ENCODE measurements around the gene BARX1. TPM values are rescaled to one million over a fixed set of nuclear protein-coding genes. Genes with fewer than 3 reads are reported as not detected.

The BARX1 gene
- total RNA-seq, 5 donors from 2014 or later (not counting 1 experiment from before 2014, with no cell fraction given): not detected

DNA sequence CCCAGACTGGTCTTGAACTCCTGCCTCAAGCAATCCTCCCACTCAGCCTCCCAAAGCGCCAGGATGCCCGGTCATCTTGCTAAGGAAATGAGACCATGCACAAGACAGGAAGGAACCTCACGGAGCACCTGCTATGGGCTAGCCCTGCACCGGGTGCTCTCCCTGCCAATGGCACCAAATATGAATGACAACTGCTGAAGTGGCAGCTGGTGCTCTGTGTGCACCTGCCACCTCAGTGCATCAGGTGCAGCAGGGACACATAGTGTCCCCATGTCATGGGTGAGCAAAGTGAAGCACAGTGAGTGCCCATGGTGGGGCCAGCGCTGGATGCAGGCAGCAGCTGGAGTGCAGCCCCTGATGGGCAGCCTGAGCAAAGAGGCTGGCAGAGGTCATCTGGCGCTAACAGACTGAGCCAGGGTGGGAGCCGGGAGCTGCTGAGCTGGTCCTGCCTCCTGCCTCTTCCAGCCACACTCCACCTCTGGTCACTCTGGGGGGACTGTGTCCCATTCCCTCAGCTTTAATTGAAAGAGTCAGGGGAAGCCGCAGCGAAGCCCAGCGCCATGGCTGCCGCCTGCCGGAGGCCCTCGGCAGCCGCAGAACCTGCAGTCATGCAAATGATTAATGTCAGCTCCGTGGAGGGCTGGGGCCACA is 46.4 kb downstream of the BARX1 start:
- H3K4me1 Mint-ChIP-seq: peaks cover 4 to 14% (median 9%) of the 10 kb centered on the region in 3 donors
- Histone ChIP-seq H3K36me3 (ENCODE audit: control insufficient read depth in 2 of 2, extremely low read depth in 1 of 2, insufficient read depth in 1 of 2, low read length in 1 of 2) (no peaks in the 10 kb centered on the region), H3K27ac (ENCODE audit: low read length) (no peak overlapping the region), H3K27me3 (replicated peaks in 1 of 2; ENCODE audit: control insufficient read depth in 2 of 2, extremely low read depth in 1 of 2, insufficient read depth in 2 of 2, low read length in 1 of 2) (peaks cover 0 to 54% of the 10 kb centered on the region in 2 experiments), H3K4me3 (ENCODE audit: control insufficient read depth in 1 of 2, extremely low read depth in 1 of 2, low read length in 1 of 2) (no peak overlapping the region), H3K9me3 (no peaks in the 10 kb centered on the region), H3K4me1 (ENCODE audit: control insufficient read depth in 1 of 2, extremely low read depth in 1 of 2, insufficient read depth in 2 of 2, low read length in 2 of 2) (peaks cover 0 to 9% of the 10 kb centered on the region in 2 experiments)
- H3K27ac Mint-ChIP-seq: no peak overlapping the region
- no peaks in the 10 kb centered on the region for H3K36me3 Mint-ChIP-seq
- WGBS (ENCODE audit: insufficient coverage): 27% methylated on average over 14 of the region's 15 CpGs
- DNase-seq (peak in 5 of 35 experiments; percentile 5 to 14 (median 8)), ATAC-seq (replicated peaks in 1 of 4) (peak in 3 of 4 experiments; percentile 22 to 38 (median 27))
- POLR2A ChIA-PET: no interaction called here
- CTCF ChIA-PET: interaction anchor here in 1 of 2 donors (0.6 kb wide), 1 partner anchor 84 kb away, joined by 4 read pairs; no protein-coding TSS in a partner anchor
- peaks cover 3 to 20% of the 10 kb centered on the region in 2 donors for H3K27me3 Mint-ChIP-seq
- H3K9me3 Mint-ChIP-seq: no peaks in the 10 kb centered on the region
- no peak overlapping the region for H3K4me3 Mint-ChIP-seq

DNA sequence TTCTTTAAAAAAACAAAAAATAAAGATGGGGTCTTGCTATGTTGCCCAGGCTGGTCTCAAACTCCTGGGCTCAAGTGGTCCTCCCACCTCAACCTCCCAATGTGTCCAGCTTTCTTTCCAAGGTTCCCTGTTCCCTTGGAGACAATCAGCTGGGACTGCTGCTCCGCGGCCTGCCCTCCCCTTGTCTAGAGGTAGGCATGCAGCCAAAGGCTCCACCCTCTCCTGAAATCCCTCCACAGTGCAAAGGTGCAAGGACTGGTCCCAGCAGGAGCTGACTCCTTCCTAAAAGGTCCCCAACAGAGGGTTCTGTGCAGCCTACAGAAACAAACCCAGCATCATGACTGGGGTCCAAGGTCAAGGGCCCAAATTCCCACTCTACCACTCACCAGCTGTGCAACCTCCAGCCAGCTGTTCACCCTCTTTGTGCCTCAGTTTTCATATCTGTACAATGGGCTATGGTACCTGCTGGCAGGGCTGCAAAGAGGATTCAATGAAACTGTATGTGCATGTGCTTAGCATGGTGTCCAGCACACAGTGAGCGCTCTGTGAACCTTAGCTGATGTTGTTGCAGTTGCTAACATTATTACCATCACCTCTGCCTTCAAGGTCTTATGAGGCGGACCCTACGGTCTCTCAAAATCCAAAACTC is 47.5 kb downstream of the BARX1 start:
- Histone ChIP-seq H3K27me3 (replicated peaks in 1 of 2; ENCODE audit: control insufficient read depth in 2 of 2, extremely low read depth in 1 of 2, insufficient read depth in 2 of 2, low read length in 1 of 2) (peaks cover 0 to 56% of the 10 kb centered on the region in 2 experiments), H3K27ac (ENCODE audit: low read length) (no peak overlapping the region), H3K9me3 (no peaks in the 10 kb centered on the region), H3K4me1 (ENCODE audit: control insufficient read depth in 1 of 2, extremely low read depth in 1 of 2, insufficient read depth in 2 of 2, low read length in 2 of 2) (peaks cover 0 to 9% of the 10 kb centered on the region in 2 experiments), H3K36me3 (ENCODE audit: control insufficient read depth in 2 of 2, extremely low read depth in 1 of 2, insufficient read depth in 1 of 2, low read length in 1 of 2) (no peaks in the 10 kb centered on the region), H3K4me3 (ENCODE audit: control insufficient read depth in 1 of 2, extremely low read depth in 1 of 2, low read length in 1 of 2) (no peak overlapping the region)
- Mint-ChIP-seq H3K27ac (no peak overlapping the region), H3K27me3 (peaks cover 3 to 20% of the 10 kb centered on the region in 2 donors), H3K4me3 (no peak overlapping the region), H3K36me3 (no peaks in the 10 kb centered on the region), H3K9me3 (no peaks in the 10 kb centered on the region), H3K4me1 (peaks cover 4 to 14% (median 8%) of the 10 kb centered on the region in 3 donors)
- 89% methylated on average over 5 of the region's 5 CpGs for WGBS (ENCODE audit: insufficient coverage)
- ATAC-seq (replicated peaks in 1 of 4) (no peak), DNase-seq (no peak)
- POLR2A ChIA-PET: no interaction called here
- CTCF ChIA-PET: interaction anchor here in 1 of 2 donors (0.5 kb wide), 1 partner anchor 1065 kb away, joined by 4 read pairs; no protein-coding TSS in a partner anchor

DNA sequence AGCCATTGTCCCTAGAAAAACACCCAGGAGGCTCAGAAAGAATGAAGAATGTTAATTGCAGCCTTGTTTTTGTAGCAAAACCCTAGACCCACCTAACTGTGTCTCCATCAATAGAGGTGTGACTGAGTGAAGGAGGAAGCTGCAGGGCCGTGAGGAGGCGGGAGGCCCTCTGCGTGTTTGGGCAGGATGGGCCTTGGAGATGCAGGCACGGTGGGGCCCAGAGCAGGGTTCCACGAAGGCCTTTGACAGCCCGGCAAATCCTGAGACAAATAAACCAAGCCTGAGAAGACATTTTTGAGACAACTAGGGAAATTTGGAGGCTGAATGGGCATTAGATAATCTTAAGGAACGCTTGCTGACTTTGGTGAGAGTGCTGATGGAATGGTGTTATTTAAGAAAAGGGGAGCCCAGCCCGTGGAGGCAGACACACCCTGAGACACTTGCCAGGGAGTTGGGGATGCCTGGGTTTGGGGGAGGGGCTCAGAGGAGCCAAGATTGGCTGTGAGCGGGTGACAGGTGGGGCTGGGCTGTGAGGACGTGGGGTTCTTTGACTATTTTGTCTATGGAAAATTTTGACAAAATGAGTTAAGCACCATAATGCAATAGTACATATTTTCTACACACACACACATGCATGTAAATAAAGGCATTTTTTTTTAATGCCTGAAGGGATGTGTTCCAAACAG is 48.8 kb downstream of the BARX1 start:
- Histone ChIP-seq H3K36me3 (ENCODE audit: control insufficient read depth in 2 of 2, extremely low read depth in 1 of 2, insufficient read depth in 1 of 2, low read length in 1 of 2) (no peaks in the 10 kb centered on the region), H3K27me3 (replicated peaks in 1 of 2; ENCODE audit: control insufficient read depth in 2 of 2, extremely low read depth in 1 of 2, insufficient read depth in 2 of 2, low read length in 1 of 2) (peaks cover 0 to 54% of the 10 kb centered on the region in 2 experiments), H3K4me3 (ENCODE audit: control insufficient read depth in 1 of 2, extremely low read depth in 1 of 2, low read length in 1 of 2) (no peak overlapping the region), H3K4me1 (ENCODE audit: control insufficient read depth in 1 of 2, extremely low read depth in 1 of 2, insufficient read depth in 2 of 2, low read length in 2 of 2) (peaks cover 0 to 6% of the 10 kb centered on the region in 2 experiments), H3K27ac (ENCODE audit: low read length) (no peak overlapping the region), H3K9me3 (no peaks in the 10 kb centered on the region)
- Mint-ChIP-seq H3K4me1 (peaks cover 4 to 14% (median 7%) of the 10 kb centered on the region in 3 donors), H3K36me3 (no peaks in the 10 kb centered on the region), H3K9me3 (no peaks in the 10 kb centered on the region), H3K4me3 (no peak overlapping the region), H3K27me3 (peaks cover 3 to 18% of the 10 kb centered on the region in 2 donors), H3K27ac (no peak overlapping the region)
- ChIA-PET POLR2A (no interaction called here), CTCF (interaction anchor here in 1 of 2 donors (0.6 kb wide), 1 partner anchor 10 kb away, joined by 4 read pairs; no protein-coding TSS in a partner anchor)
- WGBS (ENCODE audit: insufficient coverage): 60% methylated on average over 5 of the region's 10 CpGs
- no peak for ATAC-seq (replicated peaks in 1 of 4)
- DNase-seq: no peak

DNA sequence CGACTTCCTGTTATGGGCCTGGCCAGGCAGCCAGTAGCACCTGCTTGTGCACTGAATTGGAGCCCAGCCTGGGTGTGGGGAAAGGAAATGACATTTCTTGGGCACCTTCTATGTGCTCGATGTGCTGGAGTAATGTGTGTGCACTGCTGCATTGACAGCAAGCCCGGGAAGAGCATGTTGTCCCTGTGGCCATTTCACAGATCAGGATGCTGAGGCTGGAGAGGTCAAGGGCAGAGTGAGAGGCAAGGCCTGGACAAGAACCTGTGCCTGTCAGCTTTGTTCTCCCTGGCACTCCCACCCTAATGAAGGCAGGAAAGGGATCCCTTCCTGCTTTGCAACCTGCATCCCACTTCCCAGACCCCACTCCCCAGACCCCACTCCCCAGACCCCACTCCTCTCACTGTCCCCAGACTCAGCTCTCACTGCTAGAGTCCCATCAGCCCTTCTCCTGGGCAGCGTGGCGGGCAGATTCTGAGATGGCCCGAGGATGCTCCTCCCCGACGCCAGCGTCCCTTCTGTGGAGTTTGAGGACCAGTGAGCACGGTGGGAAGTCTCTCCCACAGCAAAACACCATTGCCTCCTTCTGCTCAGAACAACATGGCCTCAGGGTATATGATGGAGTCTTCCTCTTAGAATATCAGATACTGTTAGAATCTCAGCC is 49.6 kb downstream of the BARX1 start:
- CTCF ChIA-PET: no interaction called here
- H3K27ac Mint-ChIP-seq: no peak overlapping the region
- no peak for DNase-seq

DNA sequence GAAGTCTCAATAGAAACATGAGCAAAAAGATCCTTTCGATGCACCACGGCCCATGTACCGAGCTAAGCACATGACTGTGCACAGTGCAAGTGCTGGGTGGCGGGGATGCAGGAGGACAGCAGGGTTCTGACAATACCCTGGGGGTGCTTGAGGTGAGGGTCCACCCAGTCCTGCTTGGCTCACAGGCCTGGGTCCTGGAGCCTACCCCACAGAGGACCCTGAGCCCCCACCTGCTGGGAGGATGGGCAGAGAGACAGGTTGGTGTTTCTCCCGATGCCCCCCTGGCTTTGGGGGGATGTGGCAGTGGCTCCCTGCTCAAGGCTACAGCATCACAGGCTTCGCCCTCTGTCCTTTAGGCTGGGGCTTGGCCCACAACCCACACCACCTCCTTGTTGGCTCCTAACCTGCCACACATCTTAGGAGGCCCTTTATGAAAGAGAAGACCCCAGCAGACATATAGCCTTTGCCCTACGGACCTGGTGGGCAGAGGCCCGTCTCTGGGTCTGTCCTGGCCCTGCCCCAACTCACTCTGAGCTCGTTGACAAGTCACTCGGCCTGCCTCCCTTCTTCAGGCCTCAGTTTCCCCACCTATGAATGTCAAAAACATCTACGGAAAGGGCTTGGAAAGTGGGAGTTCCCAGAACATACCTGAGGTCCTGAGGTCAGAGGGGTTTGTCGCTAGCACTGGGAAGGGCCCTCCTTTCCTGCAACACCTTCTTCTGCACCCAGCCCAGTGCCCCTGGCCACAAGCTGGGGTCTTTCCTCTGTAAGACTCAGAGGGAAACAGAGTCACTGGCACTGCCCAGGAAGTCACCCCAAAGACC is 50.3 kb downstream of the BARX1 start:
- peaks cover 4 to 14% (median 7%) of the 10 kb centered on the region in 3 donors for H3K4me1 Mint-ChIP-seq
- no peak overlapping the region for H3K4me3 Mint-ChIP-seq
- ChIA-PET CTCF (no interaction called here), POLR2A (no interaction called here)
- no peak overlapping the region for H3K27ac Mint-ChIP-seq
- Histone ChIP-seq H3K9me3 (no peaks in the 10 kb centered on the region), H3K4me3 (ENCODE audit: control insufficient read depth in 1 of 2, extremely low read depth in 1 of 2, low read length in 1 of 2) (no peak overlapping the region), H3K4me1 (ENCODE audit: control insufficient read depth in 1 of 2, extremely low read depth in 1 of 2, insufficient read depth in 2 of 2, low read length in 2 of 2) (peaks cover 0 to 6% of the 10 kb centered on the region in 2 experiments), H3K27ac (ENCODE audit: low read length) (no peak overlapping the region), H3K27me3 (replicated peaks in 1 of 2; ENCODE audit: control insufficient read depth in 2 of 2, extremely low read depth in 1 of 2, insufficient read depth in 2 of 2, low read length in 1 of 2) (peaks cover 0 to 41% of the 10 kb centered on the region in 2 experiments), H3K36me3 (ENCODE audit: control insufficient read depth in 2 of 2, extremely low read depth in 1 of 2, insufficient read depth in 1 of 2, low read length in 1 of 2) (no peaks in the 10 kb centered on the region)
- 89% methylated on average over 5 of the region's 12 CpGs for WGBS (ENCODE audit: insufficient coverage)
- no peaks in the 10 kb centered on the region for H3K36me3 Mint-ChIP-seq
- ATAC-seq (replicated peaks in 1 of 4) (no peak), DNase-seq (no peak)
- H3K9me3 Mint-ChIP-seq: no peaks in the 10 kb centered on the region
- H3K27me3 Mint-ChIP-seq: peaks cover 3 to 15% of the 10 kb centered on the region in 2 donors

More for the DNA sequence above, 49.6 kb downstream of the BARX1 start:
- no peak for ATAC-seq (replicated peaks in 1 of 4)
- POLR2A ChIA-PET: no interaction called here
- H3K9me3 Mint-ChIP-seq: no peaks in the 10 kb centered on the region
- H3K4me1 Mint-ChIP-seq: peaks cover 4 to 14% (median 7%) of the 10 kb centered on the region in 3 donors
- WGBS (ENCODE audit: insufficient coverage): 79% methylated on average over 3 of the region's 10 CpGs
- H3K4me3 Mint-ChIP-seq: no peak overlapping the region
- no peaks in the 10 kb centered on the region for H3K36me3 Mint-ChIP-seq
- Histone ChIP-seq H3K27ac (ENCODE audit: low read length) (no peak overlapping the region), H3K36me3 (ENCODE audit: control insufficient read depth in 2 of 2, extremely low read depth in 1 of 2, insufficient read depth in 1 of 2, low read length in 1 of 2) (no peaks in the 10 kb centered on the region), H3K4me3 (ENCODE audit: control insufficient read depth in 1 of 2, extremely low read depth in 1 of 2, low read length in 1 of 2) (no peak overlapping the region), H3K27me3 (replicated peaks in 1 of 2; ENCODE audit: control insufficient read depth in 2 of 2, extremely low read depth in 1 of 2, insufficient read depth in 2 of 2, low read length in 1 of 2) (peaks cover 0 to 48% of the 10 kb centered on the region in 2 experiments), H3K9me3 (no peaks in the 10 kb centered on the region), H3K4me1 (ENCODE audit: control insufficient read depth in 1 of 2, extremely low read depth in 1 of 2, insufficient read depth in 2 of 2, low read length in 2 of 2) (peaks cover 0 to 6% of the 10 kb centered on the region in 2 experiments)
- peaks cover 3 to 17% of the 10 kb centered on the region in 2 donors for H3K27me3 Mint-ChIP-seq

Measured in T-cell (primary cell).